Measurements from ENCODE around the gene SCRN1. TPM values are rescaled to one million over a fixed set of nuclear protein-coding genes. Genes with fewer than 3 reads are reported as not detected.

SCRN1 gene
- total RNA-seq, 2 experiments from 2014 or later = 12.0 to 12.2 TPM

DNA sequence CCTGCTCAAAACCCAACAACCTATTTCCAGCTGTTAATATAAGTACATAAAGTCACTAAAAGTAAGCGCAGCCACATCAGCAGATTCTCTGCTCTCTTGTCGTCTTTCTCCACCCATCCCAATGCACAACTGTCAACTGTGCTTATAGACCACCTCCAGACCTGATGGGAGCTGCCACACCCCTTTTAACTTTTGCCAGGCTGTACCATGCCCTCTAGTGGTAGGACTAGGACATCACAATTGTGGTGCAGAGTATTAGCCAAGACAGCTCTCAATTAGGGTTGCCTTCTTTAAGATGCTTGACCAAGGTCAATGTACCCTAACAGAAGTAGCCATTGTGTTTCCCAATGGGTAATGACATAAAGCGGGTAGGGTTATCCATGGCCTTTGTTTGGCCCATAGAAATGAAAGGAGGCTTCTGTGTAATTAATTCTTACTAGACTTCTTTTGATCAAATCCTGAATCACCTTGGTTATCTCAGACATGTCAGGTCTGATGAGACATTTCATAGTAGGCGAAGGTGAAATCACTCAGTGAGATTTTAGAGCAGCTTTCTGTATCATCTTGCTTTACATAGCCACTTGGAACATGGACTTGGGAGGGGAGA, 68.1 kb downstream of the SCRN1 start:
- Mint-ChIP-seq H3K27ac (no peak overlapping the region), H3K9me3 (ENCODE audit: insufficient read depth) (no peaks in the 10 kb centered on the region), H3K4me3 (no peak overlapping the region), H3K4me1 (ENCODE audit: low read depth) (no peaks in the 10 kb centered on the region), H3K36me3 (ENCODE audit: low read depth) (no peaks in the 10 kb centered on the region), H3K27me3 (ENCODE audit: low read depth) (no peaks in the 10 kb centered on the region)
- DNase-seq (peak; percentile 59), ATAC-seq (peak; percentile 91)
- POLR2A ChIA-PET = no interaction called here
- CTCF ChIA-PET = interaction anchor here (0.6 to 3.7 kb wide), 33 partner anchors 9 to 994 kb away, joined by 3 to 22 read pairs (median 4); no protein-coding TSS in a partner anchor

- no peak for DNase-seq
- Mint-ChIP-seq H3K36me3 (ENCODE audit: low read depth) (no peaks in the 10 kb centered on the region), H3K4me1 (ENCODE audit: low read depth) (no peaks in the 10 kb centered on the region), H3K27ac (no peak overlapping the region), H3K4me3 (no peak overlapping the region), H3K9me3 (ENCODE audit: insufficient read depth) (no peaks in the 10 kb centered on the region), H3K27me3 (ENCODE audit: low read depth) (no peaks in the 10 kb centered on the region)
- no peak for ATAC-seq
- ChIA-PET POLR2A (interaction anchor here (0.6 kb wide), 1 partner anchor 1095 kb away, joined by 3 read pairs; no protein-coding TSS in a partner anchor), CTCF (interaction anchor here (0.8 to 3.7 kb wide), 22 partner anchors 10 to 998 kb away, joined by 3 to 22 read pairs (median 5); no protein-coding TSS in a partner anchor)
These were observed 69.1 kb downstream of the SCRN1 start for GRCh38 chr7:29920491-29920890.

GRCh38 chr7:29919790-29920189, 69.8 kb downstream of the SCRN1 start:
- Mint-ChIP-seq H3K27ac (no peak overlapping the region), H3K4me1 (ENCODE audit: low read depth) (no peaks in the 10 kb centered on the region), H3K27me3 (ENCODE audit: low read depth) (no peaks in the 10 kb centered on the region), H3K9me3 (ENCODE audit: insufficient read depth) (no peaks in the 10 kb centered on the region), H3K4me3 (no peak overlapping the region), H3K36me3 (ENCODE audit: low read depth) (no peaks in the 10 kb centered on the region)
- DNase-seq = no peak
- CTCF ChIA-PET = interaction anchor here (1.2 to 3.7 kb wide), 5 partner anchors 9 to 997 kb away, joined by 3 to 20 read pairs (median 5); no protein-coding TSS in a partner anchor
- ATAC-seq = no peak
- POLR2A ChIA-PET = no interaction called here

- Mint-ChIP-seq H3K4me1 (ENCODE audit: low read depth) (no peaks in the 10 kb centered on the region), H3K4me3 (no peak overlapping the region), H3K9me3 (ENCODE audit: insufficient read depth) (no peaks in the 10 kb centered on the region), H3K27ac (no peak overlapping the region), H3K27me3 (ENCODE audit: low read depth) (no peaks in the 10 kb centered on the region), H3K36me3 (ENCODE audit: low read depth) (no peaks in the 10 kb centered on the region)
- DNase-seq = no peak
- ChIA-PET CTCF (interaction anchor here (1.1 kb wide), 1 partner anchor 41 kb away, joined by 3 read pairs; no protein-coding TSS in a partner anchor), POLR2A (no interaction called here)
- ATAC-seq = no peak
These were observed 70.8 kb downstream of the SCRN1 start for GRCh38 chr7:29918850-29919249.

- no peak overlapping the region for H3K4me3 Mint-ChIP-seq
- DNase-seq = no peak
- no peak overlapping the region for H3K27ac Mint-ChIP-seq
- POLR2A ChIA-PET = no interaction called here
- no peak for ATAC-seq
- no peaks in the 10 kb centered on the region for H3K4me1 Mint-ChIP-seq (ENCODE audit: low read depth)
- H3K27me3 Mint-ChIP-seq (ENCODE audit: low read depth) = no peaks in the 10 kb centered on the region
- CTCF ChIA-PET = interaction anchor here (1.1 kb wide), 1 partner anchor 39 kb away, joined by 3 read pairs; no protein-coding TSS in a partner anchor
- no peaks in the 10 kb centered on the region for H3K9me3 Mint-ChIP-seq (ENCODE audit: insufficient read depth)
- no peaks in the 10 kb centered on the region for H3K36me3 Mint-ChIP-seq (ENCODE audit: low read depth)
These were observed 72.0 kb downstream of the SCRN1 start for GRCh38 chr7:29917641-29918040.

DNA sequence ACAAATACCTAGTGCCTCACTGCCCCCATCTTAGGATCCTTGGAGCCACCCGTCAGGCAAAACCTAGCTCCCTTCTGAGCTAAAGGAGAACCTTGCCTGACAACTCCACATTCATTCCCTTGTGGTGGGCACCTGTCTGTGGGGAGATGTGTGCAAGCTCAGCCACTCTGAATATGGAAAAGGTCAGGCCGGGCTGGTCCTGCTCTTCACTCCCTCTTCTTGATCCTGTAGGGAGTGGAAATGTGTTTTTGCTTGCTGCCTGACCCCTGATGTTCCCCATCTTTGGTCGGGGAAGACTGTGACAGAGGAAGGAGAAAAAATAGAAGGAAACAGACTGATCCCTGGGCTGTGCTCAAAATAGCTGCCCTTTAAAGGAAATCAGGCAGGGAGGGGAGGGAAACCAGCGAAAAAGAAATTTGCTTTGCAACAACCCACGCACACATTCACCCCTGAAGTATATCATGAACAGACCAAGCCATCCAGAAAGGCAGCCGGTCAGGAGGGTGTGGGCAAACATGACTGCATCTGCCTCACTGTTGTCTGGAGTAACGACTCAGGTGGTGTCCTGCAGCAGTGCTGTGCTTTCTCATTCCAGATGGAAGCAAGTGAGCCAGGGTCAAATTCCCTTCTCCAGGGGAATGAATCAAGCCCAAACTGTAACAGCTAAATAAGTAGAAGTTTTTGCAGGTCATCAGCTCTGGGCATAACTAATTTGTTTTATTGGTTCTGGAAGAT, 74.0 kb downstream of the SCRN1 start:
- H3K27me3 Mint-ChIP-seq (ENCODE audit: low read depth) = peaks cover 3% of the 10 kb centered on the region
- H3K4me1 Mint-ChIP-seq (ENCODE audit: low read depth) = no peaks in the 10 kb centered on the region
- ChIA-PET POLR2A (no interaction called here), CTCF (no interaction called here)
- no peak overlapping the region for H3K27ac Mint-ChIP-seq
- H3K9me3 Mint-ChIP-seq (ENCODE audit: insufficient read depth) = no peaks in the 10 kb centered on the region
- DNase-seq (no peak), ATAC-seq (no peak)
- H3K36me3 Mint-ChIP-seq (ENCODE audit: low read depth) = no peaks in the 10 kb centered on the region
- no peak overlapping the region for H3K4me3 Mint-ChIP-seq

- Mint-ChIP-seq H3K36me3 (ENCODE audit: low read depth) (no peaks in the 10 kb centered on the region), H3K4me1 (ENCODE audit: low read depth) (no peaks in the 10 kb centered on the region), H3K9me3 (ENCODE audit: insufficient read depth) (no peaks in the 10 kb centered on the region), H3K4me3 (no peak overlapping the region), H3K27me3 (ENCODE audit: low read depth) (peaks cover 3% of the 10 kb centered on the region), H3K27ac (no peak overlapping the region)
- DNase-seq (no peak), ATAC-seq (no peak)
- ChIA-PET POLR2A (no interaction called here), CTCF (no interaction called here)
These were observed 75.4 kb downstream of the SCRN1 start for GRCh38 chr7:29914180-29914579.

DNA sequence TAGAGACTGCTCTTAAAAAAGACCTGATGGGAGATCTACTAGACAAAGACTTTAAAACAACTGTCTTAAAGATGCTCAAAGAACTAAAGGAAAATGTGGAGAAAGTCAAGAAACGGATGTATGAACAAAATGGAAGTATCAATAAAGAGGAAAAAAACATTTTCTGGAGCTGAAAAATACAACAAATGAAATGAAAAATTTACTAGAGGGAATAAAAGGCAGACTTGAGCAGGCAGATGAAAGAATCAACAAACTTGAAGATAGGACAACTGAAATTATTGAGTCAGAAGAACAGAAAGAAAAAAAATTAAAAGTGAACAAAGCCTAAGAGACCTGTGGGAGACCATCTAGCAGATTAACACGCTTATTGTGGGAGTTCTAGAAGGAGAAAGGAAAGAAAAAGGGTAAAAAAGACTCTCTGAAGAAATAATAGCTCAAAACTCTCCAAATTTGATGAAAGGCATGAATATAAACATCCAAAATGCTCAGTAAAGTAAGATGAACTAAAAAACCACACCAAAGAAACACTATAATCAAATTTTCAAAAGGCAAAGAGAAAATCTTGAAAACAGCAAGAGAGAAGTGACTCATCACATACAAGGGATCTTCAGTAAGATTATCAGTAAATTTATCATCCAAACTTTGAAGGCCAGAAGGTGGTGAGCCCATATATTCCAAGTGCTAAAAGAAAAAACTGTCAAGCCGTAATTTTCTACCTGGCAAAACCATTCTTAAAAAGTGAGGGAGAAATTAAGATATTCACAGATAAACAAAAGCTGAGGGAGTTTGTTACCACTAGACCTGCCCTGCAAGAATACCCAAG, 83.2 kb downstream of the SCRN1 start:
- no peak for ATAC-seq
- H3K27me3 Mint-ChIP-seq (ENCODE audit: low read depth) = peaks cover 8% of the 10 kb centered on the region
- DNase-seq = no peak
- CTCF ChIA-PET = interaction anchor here (3.2 kb wide), 1 partner anchor 15 kb away, joined by 19 read pairs; no protein-coding TSS in a partner anchor
- POLR2A ChIA-PET = no interaction called here
- H3K4me1 Mint-ChIP-seq (ENCODE audit: low read depth) = no peaks in the 10 kb centered on the region
- peaks cover 7% of the 10 kb centered on the region for H3K36me3 Mint-ChIP-seq (ENCODE audit: low read depth)
- no peak overlapping the region for H3K4me3 Mint-ChIP-seq
- peaks cover 29% of the 10 kb centered on the region for H3K9me3 Mint-ChIP-seq (ENCODE audit: insufficient read depth)
- no peak overlapping the region for H3K27ac Mint-ChIP-seq

GRCh38 chr7:29900745-29901144, 88.9 kb downstream of the SCRN1 start:
- no peak for DNase-seq
- ChIA-PET CTCF (interaction anchor here (0.8 to 1.2 kb wide), 2 partner anchors 20 to 21 kb away, joined by 3 to 5 read pairs; no protein-coding TSS in a partner anchor), POLR2A (no interaction called here)
- no peak for ATAC-seq
- Mint-ChIP-seq H3K4me1 (ENCODE audit: low read depth) (no peaks in the 10 kb centered on the region), H3K9me3 (ENCODE audit: insufficient read depth) (peaks cover 14% of the 10 kb centered on the region), H3K27ac (no peak overlapping the region), H3K27me3 (ENCODE audit: low read depth) (peaks cover 5% of the 10 kb centered on the region), H3K36me3 (ENCODE audit: low read depth) (no peaks in the 10 kb centered on the region), H3K4me3 (no peak overlapping the region)

DNA sequence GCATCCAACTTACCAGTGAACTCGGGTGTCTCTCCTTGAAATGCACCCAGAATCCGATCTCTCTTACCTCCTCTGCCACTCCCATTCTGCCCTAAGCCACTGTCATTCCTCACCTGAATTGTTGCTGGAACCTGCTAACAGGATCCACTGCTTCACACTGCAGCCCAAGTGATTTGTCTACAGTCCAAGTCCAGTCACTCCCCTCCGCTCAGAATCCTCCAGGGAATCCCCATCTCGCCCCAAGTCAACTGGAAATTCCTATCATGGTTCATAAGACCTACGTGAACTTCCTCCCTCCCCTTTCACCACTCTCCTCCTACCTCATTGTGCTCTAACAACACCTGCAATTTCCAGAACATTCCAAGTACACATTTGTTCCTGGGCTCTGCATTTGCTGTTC, 91.3 kb downstream of the SCRN1 start:
- DNase-seq = no peak
- Mint-ChIP-seq H3K27me3 (ENCODE audit: low read depth) (peaks cover 5% of the 10 kb centered on the region), H3K27ac (no peak overlapping the region), H3K4me3 (no peak overlapping the region), H3K9me3 (ENCODE audit: insufficient read depth) (peaks cover 6% of the 10 kb centered on the region), H3K36me3 (ENCODE audit: low read depth) (no peaks in the 10 kb centered on the region), H3K4me1 (ENCODE audit: low read depth) (no peaks in the 10 kb centered on the region)
- ChIA-PET POLR2A (no interaction called here), CTCF (interaction anchor here (1.1 kb wide), 1 partner anchor 23 kb away, joined by 3 read pairs; no protein-coding TSS in a partner anchor)
- ATAC-seq = no peak

DNA sequence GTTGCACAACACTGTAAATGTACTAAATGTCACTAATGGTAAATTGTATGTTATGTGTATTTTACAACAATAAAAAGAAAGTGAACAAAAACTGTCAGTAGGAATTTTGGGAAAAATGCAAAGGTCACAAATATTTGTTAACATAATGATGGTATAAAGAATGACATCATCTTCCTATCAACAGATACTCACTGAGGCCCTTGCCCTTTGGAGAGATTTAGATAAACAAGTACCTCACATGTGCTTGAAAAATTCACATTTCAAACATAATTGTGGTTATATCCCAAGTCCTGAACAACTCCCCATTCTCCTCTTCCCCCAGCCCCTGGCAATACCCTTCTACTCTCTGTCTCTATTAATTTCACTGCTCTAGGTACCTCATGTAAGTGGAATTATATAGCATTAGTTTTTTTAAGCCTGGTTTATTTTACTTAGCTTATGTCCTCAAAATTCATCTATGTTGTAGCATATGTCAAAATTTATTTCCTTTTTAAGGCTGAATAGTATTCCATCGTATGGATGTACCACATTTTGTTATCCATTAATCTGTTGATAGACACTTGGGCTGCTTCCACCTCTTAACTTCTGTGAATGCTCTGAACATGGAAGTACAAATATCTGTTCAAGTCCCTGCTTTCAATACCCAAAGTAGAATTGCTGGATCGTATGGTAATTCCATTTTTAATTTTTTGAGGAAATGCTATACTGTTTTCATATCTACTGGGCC, 92.8 kb downstream of the SCRN1 start:
- DNase-seq (no peak), ATAC-seq (no peak)
- H3K4me3 Mint-ChIP-seq = no peak overlapping the region
- no peaks in the 10 kb centered on the region for H3K36me3 Mint-ChIP-seq (ENCODE audit: low read depth)
- H3K27ac Mint-ChIP-seq = no peak overlapping the region
- H3K4me1 Mint-ChIP-seq (ENCODE audit: low read depth) = no peaks in the 10 kb centered on the region
- POLR2A ChIA-PET = no interaction called here
- CTCF ChIA-PET = no interaction called here
- H3K9me3 Mint-ChIP-seq (ENCODE audit: insufficient read depth) = peaks cover 6% of the 10 kb centered on the region
- H3K27me3 Mint-ChIP-seq (ENCODE audit: low read depth) = peaks cover 5% of the 10 kb centered on the region

Measured in activated CD8-positive, alpha-beta T cell treated with anti-CD3 and anti-CD28 coated beads, Interleukin-2, amount 10 ng/mL, durations not matched to agents 7 days and 5 days (primary cell).